HG02970 (cell line): ENCODE results near the gene OR4F15.

Experiments used
- ATAC-seq: cut with Tn5 transposase; IDR thresholded peaks from one replicate; pipeline ENCODE4 v1.9.1; 2021; ENCODE audit warnings: mild to moderate bottlenecking, moderate library complexity, moderate number of reproducible peaks; ENCODE audit not compliant: unreplicated experiment, low FRiP score

Gene OR4F15

DNA sequence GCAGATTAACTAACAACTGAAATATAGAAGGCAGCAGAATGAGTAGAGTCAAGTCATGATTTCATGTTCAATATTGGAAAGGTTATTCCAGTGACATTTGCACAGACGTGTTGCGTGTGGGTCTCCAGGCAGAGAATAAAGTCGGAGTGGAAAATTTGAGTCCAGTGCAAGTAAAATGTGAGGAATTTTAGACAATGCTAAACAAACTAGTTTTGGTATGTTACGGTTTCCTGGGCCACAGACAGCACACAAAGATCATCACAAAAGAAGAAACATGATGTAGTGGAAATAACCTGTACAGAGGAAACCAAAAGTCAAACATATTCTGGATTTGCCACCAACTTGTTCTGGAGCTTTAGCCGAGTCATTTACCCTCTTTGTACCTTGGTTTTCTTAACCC lies 8.3 kb upstream of the OR4F15 start:
- no peak for ATAC-seq

DNA sequence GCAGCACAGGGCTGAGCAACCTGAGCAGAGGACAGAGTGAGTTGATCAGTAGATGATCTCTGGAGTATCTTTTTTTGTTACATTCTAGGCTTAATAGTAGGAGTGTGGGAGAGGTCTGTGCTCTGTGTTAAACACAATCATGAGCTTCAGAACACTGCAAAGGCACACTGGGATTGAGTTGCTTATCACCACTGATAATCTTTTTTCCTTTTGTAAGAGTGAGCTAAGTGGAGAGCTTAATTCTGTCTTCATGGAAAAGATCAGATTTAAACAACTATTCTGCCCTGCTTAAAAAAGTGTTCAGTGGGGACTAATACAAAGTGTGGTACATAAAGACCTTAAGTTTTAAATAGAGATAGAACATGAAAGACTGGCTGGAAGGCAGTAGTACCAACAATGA lies 7.6 kb upstream of the OR4F15 start:
- ATAC-seq = no peak

GRCh38 chr15:101804941-101805340 lies 7.1 kb upstream of the OR4F15 start:
- no peak for ATAC-seq

DNA sequence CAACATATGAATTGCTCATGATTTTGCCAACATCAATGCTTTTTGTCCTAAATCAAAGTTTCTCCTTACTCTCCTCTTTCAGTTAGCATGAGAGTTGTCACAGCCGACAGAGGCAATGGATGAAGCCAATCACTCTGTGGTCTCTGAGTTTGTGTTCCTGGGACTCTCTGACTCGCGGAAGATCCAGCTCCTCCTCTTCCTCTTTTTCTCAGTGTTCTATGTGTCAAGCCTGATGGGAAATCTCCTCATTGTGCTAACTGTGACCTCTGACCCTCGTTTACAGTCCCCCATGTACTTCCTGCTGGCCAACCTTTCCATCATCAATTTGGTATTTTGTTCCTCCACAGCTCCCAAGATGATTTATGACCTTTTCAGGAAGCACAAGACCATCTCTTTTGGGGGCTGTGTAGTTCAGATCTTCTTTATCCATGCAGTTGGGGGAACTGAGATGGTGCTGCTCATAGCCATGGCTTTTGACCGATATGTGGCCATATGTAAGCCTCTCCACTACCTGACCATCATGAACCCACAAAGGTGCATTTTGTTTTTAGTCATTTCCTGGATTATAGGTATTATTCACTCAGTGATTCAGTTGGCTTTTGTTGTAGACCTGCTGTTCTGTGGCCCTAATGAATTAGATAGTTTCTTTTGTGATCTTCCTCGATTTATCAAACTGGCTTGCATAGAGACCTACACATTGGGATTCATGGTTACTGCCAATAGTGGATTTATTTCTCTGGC lies 6.2 kb upstream of the OR4F15 start:
- no peak for ATAC-seq

GRCh38 chr15:101807345-101807945 lies 4.6 kb upstream of the OR4F15 start:
- no peak for ATAC-seq

DNA sequence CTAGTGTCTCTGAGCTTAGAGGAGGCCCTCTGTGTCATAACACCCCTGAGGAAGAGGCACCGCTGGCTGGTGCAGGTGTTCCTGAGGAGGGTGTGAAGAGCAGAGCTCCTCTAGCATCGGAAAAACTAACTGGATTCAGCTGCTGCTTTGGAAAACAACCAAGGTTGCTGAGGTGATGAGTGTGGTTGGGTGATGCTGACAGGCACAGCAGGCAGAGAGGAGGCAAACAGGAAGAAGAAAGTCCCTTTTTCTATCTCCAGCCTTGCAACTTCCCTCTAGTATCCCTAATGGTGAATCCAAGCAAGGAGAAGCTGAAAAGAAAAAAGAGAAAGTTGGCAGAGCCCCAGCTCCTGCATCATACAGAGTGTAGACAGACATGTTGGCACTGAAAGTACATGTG lies 3.8 kb upstream of the OR4F15 start:
- no peak for ATAC-seq

DNA sequence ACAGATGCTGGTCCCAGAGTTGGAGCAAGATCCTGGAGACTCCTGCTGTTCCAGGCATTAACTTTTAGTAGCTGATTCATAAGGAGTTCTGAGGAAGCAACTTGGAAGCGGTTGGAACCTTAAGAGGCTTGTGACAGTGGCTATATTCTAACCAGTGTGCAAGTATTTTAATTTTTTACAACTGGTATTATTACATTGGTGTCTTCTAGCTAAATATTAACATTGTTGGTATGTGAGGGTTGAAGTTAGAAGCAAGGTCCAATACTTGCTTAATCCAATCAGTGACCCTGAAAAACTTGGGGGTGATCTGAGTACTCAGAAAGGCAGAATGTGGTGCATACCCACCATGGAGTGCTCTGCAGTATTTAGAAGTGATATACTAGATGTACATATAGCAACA lies 1.5 kb upstream of the OR4F15 start:
- ATAC-seq = no peak

- no peak for ATAC-seq
These were observed 1.1 kb upstream of the OR4F15 start for GRCh38 chr15:101810876-101811275.

DNA sequence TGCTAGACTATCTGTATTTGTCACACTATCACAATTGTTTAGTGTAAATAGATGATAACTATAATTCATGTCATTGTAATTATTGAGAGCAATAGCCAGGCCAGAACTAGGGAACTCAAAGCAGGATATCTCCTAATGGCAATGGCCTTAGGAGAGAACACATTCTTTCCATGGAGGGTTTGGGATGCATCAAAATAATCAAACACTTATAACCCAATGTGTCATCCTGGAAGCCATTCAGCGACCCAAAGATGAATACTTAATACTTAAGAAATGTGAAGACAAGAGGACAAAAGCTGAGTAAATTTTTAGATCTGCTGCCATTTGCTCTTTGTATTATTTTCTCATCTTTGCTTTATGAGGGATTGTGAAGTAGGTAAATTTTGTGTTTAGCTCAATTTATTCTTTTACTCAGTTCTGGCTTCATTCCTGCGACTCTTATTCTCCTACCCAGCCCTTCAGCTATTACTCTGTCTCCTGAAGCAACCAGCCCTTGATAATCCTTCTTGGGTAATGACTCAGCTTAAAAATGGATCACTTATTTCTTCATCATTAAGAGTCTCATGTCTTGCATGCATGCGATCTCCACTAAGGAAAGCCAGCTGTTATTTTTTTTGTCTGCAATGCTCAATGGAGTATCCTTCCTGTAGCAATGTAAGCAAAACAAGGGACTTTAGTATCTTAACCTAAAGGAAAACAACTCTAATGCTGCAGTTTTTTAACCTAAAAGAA lies 2.0 kb downstream of the OR4F15 start:
- no peak for ATAC-seq

DNA sequence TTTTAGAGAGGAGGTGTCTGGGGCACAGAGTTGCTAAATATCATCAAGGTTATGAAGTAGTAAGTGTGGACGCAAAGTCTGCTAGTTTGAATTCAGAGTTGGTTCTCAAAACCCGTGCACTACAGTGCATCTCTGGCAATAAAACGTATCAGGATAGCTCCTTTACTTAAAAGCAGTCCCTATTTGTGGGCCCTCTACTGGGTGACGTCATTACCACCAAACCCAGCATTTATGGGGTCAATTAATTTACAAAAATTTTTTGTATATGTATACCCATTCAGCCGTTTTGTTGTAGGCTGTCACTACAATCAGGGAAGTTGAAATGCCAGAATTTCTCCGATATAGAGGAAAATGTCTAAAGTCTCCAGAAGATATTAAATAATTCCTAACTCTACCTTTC lies 8.8 kb downstream of the OR4F15 start:
- ATAC-seq = no peak

GRCh38 chr15:101827257-101827656 lies 15.3 kb downstream of the OR4F15 start:
- no peak for ATAC-seq

DNA sequence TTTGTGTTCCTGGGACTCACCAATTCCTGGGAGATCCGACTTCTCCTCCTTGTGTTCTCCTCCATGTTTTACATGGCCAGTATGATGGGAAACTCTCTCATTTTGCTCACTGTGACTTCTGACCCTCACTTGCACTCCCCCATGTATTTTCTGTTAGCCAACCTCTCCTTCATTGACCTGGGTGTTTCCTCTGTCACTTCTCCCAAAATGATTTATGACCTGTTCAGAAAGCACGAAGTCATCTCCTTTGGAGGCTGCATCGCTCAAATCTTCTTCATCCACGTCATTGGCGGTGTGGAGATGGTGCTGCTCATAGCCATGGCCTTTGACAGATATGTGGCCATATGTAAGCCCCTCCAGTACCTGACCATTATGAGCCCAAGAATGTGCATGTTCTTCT lies 16.8 kb downstream of the OR4F15 start:
- ATAC-seq = no peak

DNA sequence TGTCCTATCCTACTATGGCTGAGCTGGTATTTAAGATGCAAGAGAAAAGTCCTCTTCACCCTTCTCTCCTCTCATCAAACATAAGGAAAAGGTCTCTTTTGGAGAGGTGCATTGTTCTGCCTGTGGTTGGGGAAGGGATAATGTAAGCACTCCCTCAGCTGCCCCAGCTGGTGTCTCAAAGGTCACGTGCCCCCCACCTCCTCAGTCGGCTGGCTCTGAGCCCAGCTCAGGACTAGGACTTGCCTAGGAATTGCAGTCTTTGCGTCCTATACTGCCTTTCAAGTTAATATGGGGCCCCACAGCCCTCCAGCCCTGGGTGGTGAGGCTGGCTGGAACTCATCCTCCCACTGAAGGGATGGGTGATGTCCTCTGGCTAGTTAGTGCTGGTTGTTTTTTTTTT lies 29.7 kb downstream of the OR4F15 start:
- no peak for ATAC-seq

GRCh38 chr15:101844916-101845315 lies 32.9 kb downstream of the OR4F15 start:
- no peak for ATAC-seq

- ATAC-seq = no peak
These were observed 40.4 kb downstream of the OR4F15 start for GRCh38 chr15:101852356-101852755.
